ENCODE measurements around the gene DKK3.

DKK3 gene

DNA sequence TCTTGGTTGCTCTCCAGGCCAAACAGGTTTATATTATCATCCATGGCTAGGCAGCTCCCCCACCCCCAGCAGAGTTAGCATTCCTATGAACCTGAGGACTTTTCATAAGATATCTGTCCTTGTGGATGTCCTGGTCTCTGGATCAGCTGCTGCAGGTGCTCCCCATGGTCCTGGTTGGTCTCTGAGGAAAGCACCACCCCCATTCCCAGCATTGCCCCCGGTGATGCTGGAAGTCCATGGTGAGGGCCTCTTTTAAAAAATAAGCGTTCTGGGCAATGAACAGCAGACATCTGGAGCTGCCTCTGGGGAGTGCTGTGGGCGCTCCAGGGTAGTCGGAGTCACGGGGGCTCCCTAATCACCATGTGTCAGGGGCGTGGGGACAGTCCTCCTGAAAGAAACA lies 26.6 kb downstream of the DKK3 start:
- no peak for DNase-seq (ENCODE audit: low read depth)

DNA sequence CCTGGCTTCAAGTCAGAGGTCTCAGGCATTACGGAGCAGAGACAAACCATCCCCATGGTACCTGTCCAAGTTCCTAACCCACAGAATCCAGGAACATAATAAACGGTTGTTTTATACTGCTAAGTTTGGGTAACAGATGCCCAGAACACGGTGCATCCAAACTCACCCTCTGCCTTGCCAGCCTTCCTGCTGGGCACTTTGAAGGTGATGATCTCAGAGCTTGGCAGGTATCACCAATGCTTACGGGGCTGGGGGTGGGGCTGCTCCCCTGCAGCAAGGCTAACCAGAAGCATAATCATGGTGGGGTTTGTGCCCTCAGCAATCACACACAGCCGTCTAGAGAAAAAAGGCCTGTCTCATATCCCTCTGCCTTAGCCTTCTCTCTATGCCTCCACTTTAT lies 27.1 kb downstream of the DKK3 start:
- DNase-seq (ENCODE audit: low read depth): no peak

DNA sequence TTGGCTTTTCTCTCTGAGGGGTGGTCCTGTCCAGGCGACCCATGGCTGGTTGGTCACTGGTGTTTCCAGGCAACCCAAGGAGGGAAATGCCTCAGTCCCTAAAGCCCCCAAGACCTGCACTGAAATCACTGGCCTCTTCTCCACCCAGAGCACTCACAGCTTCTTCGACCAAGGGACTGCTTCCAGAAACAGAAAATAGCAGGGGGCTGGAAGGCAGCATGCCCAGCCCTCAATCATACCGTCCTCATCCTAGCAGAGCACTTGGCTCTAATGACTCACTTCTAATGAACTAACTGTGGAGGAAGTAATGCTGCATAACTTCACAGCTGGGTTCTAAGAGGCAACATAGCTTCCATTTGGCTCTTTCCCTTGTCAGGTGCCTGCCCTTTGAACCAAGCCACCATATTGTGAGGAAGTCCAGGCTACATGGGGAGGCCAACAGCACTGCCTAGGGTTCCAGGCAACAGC lies 27.6 kb downstream of the DKK3 start:
- no peak for DNase-seq (ENCODE audit: low read depth)

DNA sequence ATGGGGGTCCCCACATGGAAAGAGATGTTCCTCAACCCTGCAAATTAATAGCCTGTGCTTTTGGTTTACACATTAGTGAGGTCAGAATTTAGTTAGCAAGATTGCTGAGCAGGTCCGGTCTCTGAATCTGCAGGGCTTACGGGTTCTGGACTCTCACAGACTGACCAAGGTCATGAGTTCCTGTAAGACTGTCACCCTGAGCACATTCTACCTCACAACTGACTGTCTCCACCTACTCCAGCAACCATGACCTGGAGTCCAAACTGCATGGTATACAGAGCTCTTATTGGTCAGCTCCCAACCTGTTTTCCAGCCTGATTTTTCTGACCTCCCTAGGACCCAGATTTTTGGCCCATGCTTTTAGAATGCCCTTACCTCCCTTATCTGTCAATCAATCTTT lies 28.2 kb downstream of the DKK3 start:
- no peak for DNase-seq (ENCODE audit: low read depth)

DNA sequence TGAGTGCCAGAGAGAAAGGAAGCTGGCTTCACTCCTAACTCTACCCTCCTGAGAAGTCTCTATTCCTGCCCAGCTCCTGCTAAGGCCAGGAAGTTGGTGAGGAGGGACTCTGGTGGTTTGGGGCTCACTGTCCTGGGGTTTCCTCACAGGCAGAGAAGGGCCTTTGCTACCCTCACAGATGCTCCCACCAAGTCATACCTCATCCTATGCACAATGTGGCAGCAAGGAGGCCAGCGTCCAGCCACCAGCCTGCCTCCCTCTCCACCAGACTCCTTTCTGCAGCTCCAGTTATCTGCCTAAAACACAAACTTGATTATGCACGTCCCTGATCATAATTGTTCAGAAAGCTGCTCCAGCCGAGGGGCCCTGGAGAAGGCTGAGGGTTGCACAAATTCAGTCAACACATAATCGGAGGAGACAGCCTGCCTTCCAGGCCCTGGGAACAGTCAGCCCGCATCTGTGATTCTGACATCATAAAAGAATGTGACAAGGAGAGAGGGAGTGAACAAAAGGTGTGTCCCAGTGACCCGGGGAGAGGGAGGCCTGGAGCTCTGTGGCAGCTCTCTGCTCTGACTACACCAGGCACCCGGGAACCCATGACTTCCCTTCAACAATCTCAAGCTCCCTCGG lies 28.8 kb downstream of the DKK3 start:
- DNase-seq (ENCODE audit: low read depth): no peak

DNA sequence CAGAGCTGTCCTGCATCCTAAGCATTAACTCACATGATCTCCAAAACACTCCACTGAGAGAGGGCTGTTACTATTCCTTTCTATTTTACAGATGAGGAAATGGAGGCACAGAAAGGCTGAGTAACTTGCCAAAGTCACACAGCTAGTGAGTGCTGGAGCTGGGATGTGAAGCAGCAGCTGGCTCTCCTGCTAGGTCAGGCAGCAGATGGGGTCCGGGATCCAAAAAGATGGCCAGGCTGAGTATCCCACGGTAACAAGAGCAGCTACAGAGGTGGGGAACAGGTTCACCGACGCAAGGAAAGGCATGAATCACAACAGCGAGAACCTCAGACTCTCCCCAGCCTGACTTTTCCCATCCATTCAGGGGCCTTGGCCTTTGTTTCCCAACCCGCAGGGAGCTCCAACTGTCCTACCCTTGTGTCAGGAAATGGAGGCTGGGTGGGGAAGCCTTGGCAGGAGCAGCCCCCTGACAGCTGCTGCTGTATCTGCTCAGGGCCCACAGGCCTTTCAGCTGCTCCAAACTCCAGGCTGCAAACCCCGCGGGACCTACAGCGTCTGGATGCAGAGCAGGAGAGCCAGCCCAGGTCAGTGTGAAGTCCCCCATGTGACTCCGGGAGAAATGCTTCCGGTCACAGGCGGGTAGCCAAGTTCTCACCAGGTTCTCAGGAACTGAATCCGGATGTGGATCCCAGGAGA lies 29.5 kb downstream of the DKK3 start:
- no peak for DNase-seq (ENCODE audit: low read depth)

DNA sequence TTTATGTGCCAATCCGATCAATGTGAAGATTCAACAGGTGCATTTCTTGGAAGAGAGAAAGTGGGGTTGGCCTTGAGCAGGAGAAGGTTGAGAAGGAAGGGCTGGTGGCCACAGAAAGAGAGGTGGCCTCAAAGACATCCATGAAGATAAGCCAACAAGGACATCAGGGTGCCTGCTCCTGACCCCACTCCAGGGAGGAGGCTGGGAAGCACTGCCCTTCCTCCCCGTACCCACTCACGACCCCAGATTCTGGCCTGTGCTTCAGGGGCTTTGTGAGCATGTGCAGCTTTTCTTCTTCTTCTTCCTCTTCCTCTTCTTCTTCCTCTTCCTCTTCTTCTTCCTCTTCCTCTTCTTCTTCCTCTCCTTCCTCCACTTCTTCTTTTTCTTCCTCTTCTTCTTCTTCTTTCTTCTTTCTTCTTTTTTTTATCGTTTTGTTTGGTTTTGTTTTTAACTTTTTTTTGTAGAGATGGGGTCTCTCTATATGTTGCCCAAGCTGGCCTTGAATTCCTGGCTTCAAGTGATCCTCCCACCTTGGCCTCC lies 30.3 kb downstream of the DKK3 start:
- DNase-seq (ENCODE audit: low read depth): no peak

DNA sequence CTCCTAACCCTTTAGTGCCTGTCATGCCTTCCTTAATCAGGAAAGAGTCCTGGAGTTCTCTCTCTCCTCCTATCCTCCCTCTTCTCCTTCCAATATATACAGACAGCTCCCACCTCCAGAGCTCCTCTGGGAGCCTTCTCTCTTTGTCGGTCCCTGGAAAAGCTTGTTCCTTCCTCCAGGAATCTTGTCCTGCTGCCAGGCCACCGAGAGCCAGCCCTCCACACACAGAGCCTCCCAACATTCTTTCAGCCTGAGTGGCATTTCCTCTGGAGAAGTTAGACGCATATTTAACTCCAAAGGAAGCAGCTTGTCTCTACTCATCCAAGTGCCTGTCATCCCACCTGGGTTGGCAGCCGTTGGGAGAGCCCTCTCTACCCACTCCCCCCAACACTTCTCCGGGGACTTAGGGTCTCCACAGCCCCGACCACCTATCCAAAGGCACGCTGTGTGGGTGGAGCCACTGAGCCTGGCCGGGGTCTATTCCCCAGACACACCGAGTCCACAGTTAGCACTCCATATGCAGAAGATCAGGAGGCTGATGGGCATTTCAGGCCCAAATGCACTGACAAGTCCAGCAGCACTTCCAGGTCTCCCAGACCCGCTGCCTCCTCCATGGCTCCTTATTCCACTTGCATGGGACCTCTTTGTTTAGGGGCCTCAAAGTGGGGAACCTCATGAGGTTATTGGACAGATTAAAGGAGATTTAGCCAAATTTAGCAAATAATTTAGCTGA lies 31.1 kb downstream of the DKK3 start:
- DNase-seq (ENCODE audit: low read depth): no peak

DNA sequence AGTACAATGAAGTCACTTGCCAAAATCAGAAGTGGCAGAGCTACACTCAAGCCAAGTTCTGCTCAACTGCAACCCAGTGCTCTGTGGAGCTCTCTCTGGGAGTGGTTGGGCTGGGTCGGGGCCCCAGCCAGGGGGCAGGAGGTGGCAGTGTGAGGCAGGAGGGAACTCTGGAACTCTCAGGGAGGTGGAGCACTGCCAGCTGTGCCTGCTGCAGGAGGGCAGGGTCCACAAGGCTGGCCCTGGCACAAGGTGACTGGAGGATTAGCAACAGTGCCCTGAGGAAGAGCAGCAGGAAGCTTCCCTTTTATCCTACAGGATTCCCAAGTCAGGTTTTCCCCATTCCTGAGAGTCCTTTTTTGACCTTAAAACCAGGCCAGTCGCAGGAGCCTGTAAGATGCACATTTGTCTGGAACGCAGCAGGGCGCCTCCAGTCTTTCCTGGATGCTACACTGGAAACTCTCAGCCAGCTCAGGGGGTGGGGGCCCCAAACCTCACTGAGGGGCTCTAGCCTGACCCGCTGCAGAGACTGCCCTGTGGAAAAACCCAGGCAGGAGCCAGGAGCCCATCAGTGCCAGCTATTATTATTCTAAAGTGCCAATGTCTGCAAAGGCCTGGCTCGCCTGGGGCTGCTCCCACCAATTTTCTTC lies 31.8 kb downstream of the DKK3 start:
- no peak for DNase-seq (ENCODE audit: low read depth)

DNA sequence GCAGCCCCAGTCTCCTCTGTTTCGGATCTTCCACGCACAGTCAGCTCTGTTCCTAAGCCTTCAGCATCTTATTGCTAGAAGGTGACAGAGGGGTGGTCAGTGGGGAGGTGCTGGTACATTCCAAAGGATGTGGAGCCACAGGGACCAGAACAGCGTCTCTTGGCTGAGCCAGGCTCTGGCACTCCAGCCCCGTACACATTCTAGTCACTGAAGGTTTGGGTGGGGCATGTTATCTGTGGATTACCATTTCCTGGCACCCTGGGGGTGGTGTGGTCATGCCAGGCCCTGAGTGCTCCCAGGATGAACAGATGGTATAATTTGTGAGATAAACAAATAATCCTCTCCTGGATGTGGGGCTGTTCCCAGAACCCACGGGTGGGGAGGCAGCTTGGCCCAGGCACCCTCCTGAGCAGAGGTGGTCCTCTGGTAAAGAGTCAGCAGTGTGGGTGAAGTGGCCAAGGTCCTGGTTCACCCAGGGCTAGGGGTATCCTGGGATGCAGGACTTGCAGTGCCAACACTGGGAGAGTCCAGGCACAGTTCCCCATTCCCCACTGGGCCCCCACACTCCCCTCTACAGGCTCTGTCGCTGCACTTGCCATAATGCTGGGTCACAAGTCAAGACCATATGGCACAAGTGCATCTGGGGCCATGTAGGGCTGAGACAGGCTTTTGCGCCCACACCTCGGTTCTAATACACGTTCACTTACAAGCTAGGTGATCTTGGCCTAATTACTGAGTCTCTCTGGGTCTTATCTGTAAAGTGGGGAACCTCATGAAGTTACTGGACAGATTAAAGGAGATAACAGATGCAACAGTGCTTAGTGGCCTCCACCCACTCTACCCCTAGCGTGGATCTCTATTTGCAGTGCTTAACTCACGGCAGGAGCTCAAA lies 33.0 kb downstream of the DKK3 start:
- no peak for DNase-seq (ENCODE audit: low read depth)

DNA sequence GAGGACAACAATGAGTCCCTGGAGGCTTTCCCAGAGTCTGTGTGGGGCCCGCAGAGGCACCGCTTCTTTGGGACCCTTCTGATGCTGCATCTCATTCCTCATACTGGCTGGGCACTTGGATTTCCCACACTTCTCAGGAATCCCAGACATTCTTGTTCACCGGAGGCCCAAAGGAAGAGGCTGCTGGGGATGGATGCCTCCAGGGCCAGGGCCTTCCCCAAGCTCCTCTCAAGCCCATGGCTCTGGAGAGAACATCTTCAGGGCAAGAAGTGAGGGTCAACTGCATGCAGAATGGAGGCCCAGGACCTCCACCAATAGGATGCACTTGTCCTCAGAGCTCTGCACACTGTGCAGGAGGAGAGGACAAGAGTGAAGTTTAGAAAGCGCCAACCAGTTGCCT lies 34.6 kb downstream of the DKK3 start:
- DNase-seq (ENCODE audit: low read depth): no peak

DNA sequence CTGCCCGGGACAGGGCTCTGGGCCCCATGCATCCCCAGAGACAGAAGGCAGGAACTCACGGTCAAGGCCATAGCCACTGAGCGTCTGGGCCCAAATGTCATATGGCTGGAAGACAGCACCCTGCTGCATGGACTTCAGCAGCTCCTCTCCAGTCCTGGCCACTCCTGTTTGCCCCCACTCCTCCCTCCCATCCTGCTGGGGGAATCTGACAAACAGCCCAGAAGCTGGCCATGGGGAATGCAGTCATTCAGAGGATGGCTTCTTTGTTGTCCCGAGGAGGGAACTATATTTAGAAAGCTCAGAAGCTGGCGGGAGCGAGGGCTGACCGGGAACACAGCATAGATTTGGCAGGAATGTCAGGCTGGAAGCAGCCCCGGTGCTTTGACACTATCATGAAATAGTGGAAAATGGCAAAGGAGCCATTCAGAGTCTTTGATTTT lies 35.0 kb downstream of the DKK3 start:
- DNase-seq (ENCODE audit: low read depth): no peak

DNA sequence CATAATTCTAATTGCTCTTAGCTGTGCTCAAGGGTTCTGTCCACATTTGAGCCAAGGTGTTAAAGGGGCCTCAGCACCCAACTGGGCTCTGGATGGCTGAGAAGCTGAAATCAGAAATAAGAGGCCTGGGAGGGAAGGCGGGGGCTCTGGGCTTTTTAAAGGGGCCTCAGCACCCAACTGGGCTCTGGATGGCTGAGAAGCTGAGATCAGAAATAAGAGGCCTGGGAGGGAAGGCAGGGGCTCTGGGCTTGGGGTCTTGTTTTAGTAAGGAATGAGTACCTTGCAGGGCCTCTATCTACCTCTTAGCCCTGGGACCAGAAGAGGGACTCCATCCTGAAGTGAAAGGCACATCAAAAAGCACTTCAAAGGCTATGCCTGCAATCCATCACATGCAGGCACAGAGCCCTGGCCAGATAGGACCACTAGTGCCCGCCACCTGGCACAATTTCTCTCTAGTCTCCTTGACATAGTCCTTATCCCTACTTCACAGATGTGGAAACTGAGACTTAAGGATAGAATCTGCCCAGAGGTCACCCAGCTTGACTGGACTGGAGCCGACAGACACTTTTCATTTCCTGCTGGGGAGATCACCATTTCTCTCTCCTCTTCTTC lies 35.6 kb downstream of the DKK3 start:
- DNase-seq (ENCODE audit: low read depth): no peak

DNA sequence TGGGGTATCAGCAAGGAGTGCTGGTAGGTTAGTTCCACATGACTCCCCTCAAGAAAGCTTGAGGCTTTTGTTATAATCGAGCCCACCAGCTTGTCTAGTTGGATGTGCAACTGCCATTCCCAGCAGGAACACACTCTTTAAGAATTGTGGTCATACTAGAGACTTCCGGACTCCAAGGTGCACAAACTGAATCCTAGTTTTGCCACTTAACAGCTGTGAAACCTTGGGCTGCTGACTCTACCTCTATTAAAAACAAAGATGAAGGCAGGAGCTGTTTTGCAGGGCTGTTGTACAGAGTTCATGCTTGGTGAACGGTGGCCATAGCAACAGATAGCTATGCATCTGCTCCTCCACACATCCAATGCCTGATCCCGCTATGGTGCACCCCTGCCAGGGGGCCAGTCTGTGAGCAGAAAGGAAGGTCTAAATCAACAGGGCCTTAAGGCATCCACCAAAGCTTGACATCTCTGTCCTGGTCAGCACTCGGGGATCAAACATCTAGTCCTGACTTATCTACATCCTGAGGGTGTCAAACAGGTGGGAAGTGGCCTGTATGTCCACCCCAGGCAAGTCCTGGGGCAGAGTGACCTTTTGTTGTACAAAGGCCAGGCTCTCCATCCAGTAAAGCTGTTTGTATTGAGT lies 36.4 kb downstream of the DKK3 start:
- DNase-seq (ENCODE audit: low read depth): no peak

DNA sequence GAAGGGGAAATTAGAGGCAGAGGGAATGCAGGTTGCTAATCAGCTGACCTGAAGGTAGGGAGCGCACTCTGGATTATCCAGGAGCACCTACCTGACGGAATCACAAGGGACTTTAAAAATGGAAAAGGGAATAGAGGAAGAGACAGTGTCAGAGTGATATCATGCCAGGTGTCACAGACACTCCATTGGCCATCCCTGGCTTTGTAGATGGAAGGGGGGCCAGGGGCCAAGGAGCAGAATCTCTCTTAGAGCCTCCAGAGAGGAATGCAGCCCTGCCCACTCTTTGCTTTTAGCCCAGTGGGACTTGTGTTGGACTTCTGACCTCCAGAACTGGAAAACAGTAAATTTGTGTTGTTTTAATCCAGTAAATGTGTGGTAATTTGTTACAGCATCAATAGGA lies 37.9 kb downstream of the DKK3 start:
- DNase-seq (ENCODE audit: low read depth): no peak

DNA sequence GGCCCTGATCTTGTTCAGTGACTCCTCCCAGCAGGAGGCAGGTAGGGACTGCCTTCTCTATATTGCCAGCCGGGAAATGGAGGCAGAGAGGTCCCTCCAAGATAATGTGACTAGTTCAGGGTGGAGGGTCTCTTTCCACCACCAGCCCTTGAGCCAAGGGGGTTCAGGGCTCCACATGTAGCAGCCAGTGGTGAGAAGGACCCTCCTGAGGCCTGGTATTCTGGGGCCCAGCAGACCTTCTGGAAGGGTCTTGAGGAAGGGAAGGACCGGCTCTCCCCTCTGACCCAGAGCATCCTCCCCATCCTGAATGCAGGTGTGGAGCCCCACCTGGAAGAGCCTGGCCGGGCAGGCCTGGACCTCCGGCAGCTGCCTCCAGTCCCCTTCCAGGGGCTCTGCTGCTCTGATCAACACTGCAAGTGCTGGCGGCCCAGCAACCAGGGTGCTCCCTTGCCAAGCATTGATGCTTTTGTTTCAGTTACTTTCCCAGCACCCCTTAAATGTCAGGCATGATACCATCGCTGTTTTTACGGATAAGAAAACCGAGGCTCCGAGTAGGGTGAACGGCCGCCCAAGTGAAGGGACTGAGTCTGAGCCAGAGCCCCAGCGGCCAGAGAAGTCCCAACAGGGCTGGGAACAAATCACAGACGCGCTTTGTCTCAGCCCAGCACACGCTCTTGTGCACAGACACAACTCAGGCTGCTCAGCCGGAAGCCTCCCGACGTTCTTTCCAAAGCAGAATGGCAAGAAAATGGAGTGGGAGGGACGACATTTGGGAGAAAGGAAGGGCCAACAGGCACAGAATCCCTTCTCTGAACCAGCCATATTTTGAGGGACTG lies 38.8 kb downstream of the DKK3 start:
- DNase-seq (ENCODE audit: low read depth): no peak

DNA sequence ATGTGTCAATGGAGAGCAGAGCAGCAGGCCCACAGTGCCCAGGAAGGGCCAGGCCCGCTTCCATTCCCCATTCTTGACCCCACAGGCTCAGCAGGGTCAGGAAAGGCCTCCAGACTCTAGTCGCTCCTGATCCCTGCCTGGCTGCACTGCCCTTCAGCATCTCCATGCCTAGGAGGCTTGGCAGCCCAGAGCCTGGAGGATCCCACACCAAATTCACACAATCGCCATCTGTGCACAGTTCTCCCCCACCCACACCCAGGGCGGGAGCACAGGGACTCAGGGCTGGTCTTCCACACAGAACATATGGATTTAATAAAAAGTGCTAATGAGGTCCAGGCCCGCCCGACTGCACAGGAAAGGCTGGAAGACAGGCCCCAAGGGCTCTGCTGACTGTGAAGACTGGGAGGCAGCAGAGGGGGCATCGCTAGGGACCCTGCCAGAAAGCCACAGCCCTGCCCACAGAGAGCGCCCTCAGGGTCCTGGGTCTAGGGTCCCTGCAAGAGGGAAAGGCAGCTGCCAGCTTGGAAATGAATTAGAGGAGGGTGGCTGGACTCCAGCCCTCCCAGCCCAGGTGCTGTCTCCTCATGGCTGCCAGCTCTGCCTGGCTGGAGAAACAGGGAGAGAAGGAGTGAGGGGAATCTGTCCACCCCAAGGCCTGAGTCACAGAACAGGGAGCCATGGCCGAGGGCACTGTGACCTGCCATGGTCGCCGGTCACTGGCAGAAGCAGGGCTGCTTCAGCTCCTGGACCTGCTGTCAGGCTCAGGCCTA lies 39.7 kb downstream of the DKK3 start:
- DNase-seq (ENCODE audit: low read depth): no peak

DNA sequence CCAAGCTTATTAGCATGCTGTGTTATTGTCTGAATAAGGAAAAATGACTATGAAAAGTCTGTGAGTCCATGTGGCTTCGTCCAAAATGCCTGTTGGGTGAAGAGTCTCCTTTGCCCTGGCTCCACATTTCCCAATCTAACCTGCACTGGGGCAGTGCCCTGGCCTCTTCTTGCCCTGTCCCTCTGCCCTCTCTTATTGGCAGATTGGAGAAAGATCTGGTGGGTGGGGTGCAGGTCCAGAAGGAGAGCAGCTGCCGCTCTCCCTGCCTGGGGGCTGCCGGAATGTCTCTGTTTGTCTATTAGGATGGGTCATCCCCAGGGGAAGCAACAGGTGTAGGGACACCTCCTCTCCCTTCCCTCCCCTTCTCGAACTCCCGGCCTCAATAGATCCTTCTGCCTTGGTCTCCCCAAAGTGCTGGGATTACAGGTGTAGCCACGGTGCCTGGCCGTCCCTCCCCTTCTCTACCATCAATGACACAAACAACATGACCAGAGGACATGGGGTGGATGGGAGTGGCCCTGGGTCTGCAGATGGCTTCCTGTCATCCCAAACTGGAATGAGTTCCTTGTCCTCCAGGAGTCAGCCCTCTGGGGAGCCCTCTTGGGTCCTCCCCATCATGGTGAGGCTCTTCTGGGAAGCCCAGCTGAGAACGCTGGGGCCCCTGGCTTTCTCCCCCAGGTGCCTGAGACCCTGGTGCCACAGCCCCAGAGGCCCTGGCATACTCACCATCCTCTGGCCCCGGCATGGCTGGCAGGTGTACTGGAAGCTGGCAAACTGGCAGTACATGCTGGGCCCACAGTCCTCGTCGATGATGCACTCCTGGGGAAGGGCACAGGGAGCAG lies 40.5 kb downstream of the DKK3 start:
- DNase-seq (ENCODE audit: low read depth): no peak
